ENCODE measurements around the gene CLASP1. TPM values are rescaled to one million over a fixed set of nuclear protein-coding genes. Genes with fewer than 3 reads are reported as not detected.
"Not testable (repeated sequence)": the region's sequence is repeated elsewhere in the genome, so short reads cannot be mapped to it uniquely, and the experiment has no call there.

The CLASP1 gene
- polyA plus RNA-seq, 3 donors from 2014 or later = 7.4 to 46.8 (median 22.0) TPM

- Mint-ChIP-seq H3K27me3 (ENCODE audit: low read depth in 3 of 3) (peaks cover 0 to 1% (median 0%) of the 10 kb centered on the region in 3 donors), H3K4me1 (peaks cover 46 to 61% of the 10 kb centered on the region in 2 donors), H3K27ac (peak overlapping the region in 2 of 6 donors; percentile 38 to 61), H3K4me3 (no peak overlapping the region), H3K36me3 (no peaks in the 10 kb centered on the region), H3K9me3 (no peaks in the 10 kb centered on the region)
- DNase-seq = no peak
Observed at GRCh38 chr2:121558329-121558728, 90.9 kb downstream of the CLASP1 start.

GRCh38 chr2:121555008-121555407 lies 94.3 kb downstream of the CLASP1 start:
- no peak overlapping the region for H3K4me3 Mint-ChIP-seq
- H3K27ac Mint-ChIP-seq = peak overlapping the region in 2 of 6 donors; percentile 52 to 54
- peaks cover 0 to 3% (median 3%) of the 10 kb centered on the region in 3 donors for H3K36me3 Mint-ChIP-seq
- no peaks in the 10 kb centered on the region for H3K9me3 Mint-ChIP-seq
- peaks cover 0 to 3% (median 0%) of the 10 kb centered on the region in 3 donors for H3K27me3 Mint-ChIP-seq (ENCODE audit: low read depth in 3 of 3)
- H3K4me1 Mint-ChIP-seq = peaks cover 62 to 70% of the 10 kb centered on the region in 2 donors
- no peak for DNase-seq

- H3K9me3 Mint-ChIP-seq = not testable (repeated sequence)
- H3K27ac Mint-ChIP-seq = peak overlapping the region in 4 of 6 donors; percentile 3 to 45 (median 34)
Observed at GRCh38 chr2:121552477-121553180, 96.6 kb downstream of the CLASP1 start.

GRCh38 chr2:121550669-121551068 lies 98.6 kb downstream of the CLASP1 start:
- H3K27me3 Mint-ChIP-seq (ENCODE audit: low read depth in 3 of 3) = peaks cover 0 to 4% (median 1%) of the 10 kb centered on the region in 3 donors
- no peak overlapping the region for H3K4me3 Mint-ChIP-seq
- DNase-seq = no peak
- H3K36me3 Mint-ChIP-seq = peaks cover 0 to 3% (median 3%) of the 10 kb centered on the region in 3 donors
- H3K27ac Mint-ChIP-seq = no peak overlapping the region
- H3K9me3 Mint-ChIP-seq = no peaks in the 10 kb centered on the region
- H3K4me1 Mint-ChIP-seq = peaks cover 62 to 72% of the 10 kb centered on the region in 2 donors

More at GRCh38 chr2:121552477-121553180, 96.6 kb downstream of the CLASP1 start:
- DNase-seq; H3K27me3 Mint-ChIP-seq (ENCODE audit: low read depth in 3 of 3); H3K4me3 Mint-ChIP-seq; H3K36me3 Mint-ChIP-seq: not testable (repeated sequence)
- H3K4me1 Mint-ChIP-seq = peaks cover 64 to 74% of the 10 kb centered on the region in 2 donors

- Mint-ChIP-seq H3K27me3 (ENCODE audit: low read depth in 3 of 3) (peaks cover 0 to 3% (median 1%) of the 10 kb centered on the region in 3 donors), H3K4me3 (no peak overlapping the region), H3K36me3 (no peaks in the 10 kb centered on the region), H3K9me3 (no peaks in the 10 kb centered on the region), H3K27ac (peak overlapping the region in 2 of 6 donors; percentile 32 to 57), H3K4me1 (peaks cover 56 to 74% of the 10 kb centered on the region in 2 donors)
- no peak for DNase-seq
Observed at GRCh38 chr2:121547646-121548045, 101.6 kb downstream of the CLASP1 start.

- Mint-ChIP-seq H3K9me3 (no peaks in the 10 kb centered on the region), H3K27ac (peak overlapping the region in 2 of 6 donors; percentile 31 to 55), H3K27me3 (ENCODE audit: low read depth in 3 of 3) (peaks cover 0 to 1% (median 1%) of the 10 kb centered on the region in 3 donors), H3K4me1 (peaks cover 42 to 57% of the 10 kb centered on the region in 2 donors), H3K36me3 (no peaks in the 10 kb centered on the region), H3K4me3 (no peak overlapping the region)
- DNase-seq = no peak
Observed at GRCh38 chr2:121545913-121546312, 103.3 kb downstream of the CLASP1 start.

GRCh38 chr2:121545257-121545656 lies 104.0 kb downstream of the CLASP1 start:
- Mint-ChIP-seq H3K36me3 (no peaks in the 10 kb centered on the region), H3K4me1 (peaks cover 42 to 51% of the 10 kb centered on the region in 2 donors), H3K27me3 (ENCODE audit: low read depth in 3 of 3) (peaks cover 0 to 1% (median 1%) of the 10 kb centered on the region in 3 donors), H3K9me3 (no peaks in the 10 kb centered on the region), H3K27ac (no peak overlapping the region), H3K4me3 (no peak overlapping the region)
- no peak for DNase-seq

GRCh38 chr2:121541495-121541894 lies 107.8 kb downstream of the CLASP1 start:
- DNase-seq = no peak
- H3K36me3 Mint-ChIP-seq = no peaks in the 10 kb centered on the region
- H3K27me3 Mint-ChIP-seq (ENCODE audit: low read depth in 3 of 3) = peaks cover 0 to 1% (median 0%) of the 10 kb centered on the region in 3 donors
- H3K27ac Mint-ChIP-seq = no peak overlapping the region
- H3K9me3 Mint-ChIP-seq = no peaks in the 10 kb centered on the region
- peaks cover 31 to 36% of the 10 kb centered on the region in 2 donors for H3K4me1 Mint-ChIP-seq
- no peak overlapping the region for H3K4me3 Mint-ChIP-seq

- H3K27ac Mint-ChIP-seq = peak overlapping the region; percentile 67 to 88 (median 77)
- DNase-seq = peak in 1 of 3 donors; percentile 7
- H3K9me3 Mint-ChIP-seq = no peaks in the 10 kb centered on the region
- no peaks in the 10 kb centered on the region for H3K36me3 Mint-ChIP-seq
- H3K4me3 Mint-ChIP-seq = peak overlapping the region; percentile 72 to 82 (median 74)
- peaks cover 15 to 29% of the 10 kb centered on the region in 2 donors for H3K4me1 Mint-ChIP-seq
- peaks cover 0 to 2% (median 0%) of the 10 kb centered on the region in 3 donors for H3K27me3 Mint-ChIP-seq (ENCODE audit: low read depth in 3 of 3)
Observed at GRCh38 chr2:121539750-121540469, 109.4 kb downstream of the CLASP1 start.

- no peak for DNase-seq
- H3K9me3 Mint-ChIP-seq = no peaks in the 10 kb centered on the region
- H3K27me3 Mint-ChIP-seq (ENCODE audit: low read depth in 3 of 3) = peaks cover 0 to 3% (median 2%) of the 10 kb centered on the region in 3 donors
- no peak overlapping the region for H3K4me3 Mint-ChIP-seq
- peak overlapping the region in 5 of 6 donors; percentile 15 to 70 (median 51) for H3K27ac Mint-ChIP-seq
- H3K4me1 Mint-ChIP-seq = peaks cover 23 to 29% of the 10 kb centered on the region in 2 donors
- no peaks in the 10 kb centered on the region for H3K36me3 Mint-ChIP-seq
Observed at GRCh38 chr2:121536850-121537557, 112.3 kb downstream of the CLASP1 start.

- H3K4me3 Mint-ChIP-seq = no peak overlapping the region
- H3K4me1 Mint-ChIP-seq = peaks cover 24 to 32% of the 10 kb centered on the region in 2 donors
- no peak for DNase-seq
- peak overlapping the region in 2 of 6 donors; percentile 6 to 9 for H3K27ac Mint-ChIP-seq
- no peaks in the 10 kb centered on the region for H3K9me3 Mint-ChIP-seq
- H3K27me3 Mint-ChIP-seq (ENCODE audit: low read depth in 3 of 3) = peaks cover 0 to 4% (median 2%) of the 10 kb centered on the region in 3 donors
- no peaks in the 10 kb centered on the region for H3K36me3 Mint-ChIP-seq
Observed at GRCh38 chr2:121536347-121536746, 112.9 kb downstream of the CLASP1 start.

GRCh38 chr2:121534007-121534406 lies 115.3 kb downstream of the CLASP1 start:
- H3K9me3 Mint-ChIP-seq = no peaks in the 10 kb centered on the region
- H3K27ac Mint-ChIP-seq = peak overlapping the region in 2 of 6 donors; percentile 48 to 49

GRCh38 chr2:121532894-121533293 lies 116.4 kb downstream of the CLASP1 start:
- no peaks in the 10 kb centered on the region for H3K36me3 Mint-ChIP-seq
- peaks cover 36 to 50% of the 10 kb centered on the region in 2 donors for H3K4me1 Mint-ChIP-seq
- peak overlapping the region in 4 of 6 donors; percentile 51 to 72 (median 70) for H3K27ac Mint-ChIP-seq
- H3K9me3 Mint-ChIP-seq = no peaks in the 10 kb centered on the region
- DNase-seq = no peak
- peaks cover 13 to 17% (median 13%) of the 10 kb centered on the region in 3 donors for H3K27me3 Mint-ChIP-seq (ENCODE audit: low read depth in 3 of 3)
- peak overlapping the region in 1 of 5 donors; percentile 10 for H3K4me3 Mint-ChIP-seq

More at GRCh38 chr2:121534007-121534406, 115.3 kb downstream of the CLASP1 start:
- no peak for DNase-seq
- Mint-ChIP-seq H3K27me3 (ENCODE audit: low read depth in 3 of 3) (peaks cover 11 to 17% (median 13%) of the 10 kb centered on the region in 3 donors), H3K4me1 (peaks cover 29 to 42% of the 10 kb centered on the region in 2 donors), H3K4me3 (no peak overlapping the region), H3K36me3 (no peaks in the 10 kb centered on the region)

All from immature natural killer cell (primary cell).